Measurements from ENCODE around the gene ARPC1A.
"Not testable (repeated sequence)": the region's sequence is repeated elsewhere in the genome, so short reads cannot be mapped to it uniquely, and the experiment has no call there.

ARPC1A gene

DNA sequence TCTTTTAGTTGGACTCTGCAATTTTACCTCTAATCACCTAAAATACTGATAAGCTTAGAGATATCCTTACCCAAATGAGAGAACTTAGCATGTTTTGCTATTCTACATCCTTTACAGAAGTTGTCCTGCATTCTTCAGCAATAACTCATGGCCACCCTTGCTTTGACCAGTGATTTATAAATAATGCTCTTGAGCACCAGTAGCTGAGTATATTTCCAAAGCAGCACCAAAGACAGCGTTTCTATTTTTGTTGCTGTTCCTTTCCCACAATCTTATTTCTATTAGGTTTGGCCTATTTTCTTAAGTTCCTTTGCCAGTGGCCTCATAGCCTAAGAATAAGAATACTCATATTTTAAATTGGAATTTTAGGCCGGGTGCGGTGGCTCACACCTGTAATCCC lies 15.0 kb downstream of the ARPC1A start:
- Histone ChIP-seq H3K27ac (no peak overlapping the region), H3K36me3 (peaks cover 97% of the 10 kb centered on the region), H3K27me3 (no peaks in the 10 kb centered on the region), H3K9me3 (no peaks in the 10 kb centered on the region), H3K4me3 (ENCODE audit: low read depth in 1 of 2, low read length in 1 of 2) (no peak overlapping the region), H3K4me1 (ENCODE audit: control insufficient read depth in 1 of 2, insufficient read depth in 1 of 2, low read depth in 1 of 2, low read length in 1 of 2) (no peaks in the 10 kb centered on the region)
- TF ChIP-seq, protein P1, sequence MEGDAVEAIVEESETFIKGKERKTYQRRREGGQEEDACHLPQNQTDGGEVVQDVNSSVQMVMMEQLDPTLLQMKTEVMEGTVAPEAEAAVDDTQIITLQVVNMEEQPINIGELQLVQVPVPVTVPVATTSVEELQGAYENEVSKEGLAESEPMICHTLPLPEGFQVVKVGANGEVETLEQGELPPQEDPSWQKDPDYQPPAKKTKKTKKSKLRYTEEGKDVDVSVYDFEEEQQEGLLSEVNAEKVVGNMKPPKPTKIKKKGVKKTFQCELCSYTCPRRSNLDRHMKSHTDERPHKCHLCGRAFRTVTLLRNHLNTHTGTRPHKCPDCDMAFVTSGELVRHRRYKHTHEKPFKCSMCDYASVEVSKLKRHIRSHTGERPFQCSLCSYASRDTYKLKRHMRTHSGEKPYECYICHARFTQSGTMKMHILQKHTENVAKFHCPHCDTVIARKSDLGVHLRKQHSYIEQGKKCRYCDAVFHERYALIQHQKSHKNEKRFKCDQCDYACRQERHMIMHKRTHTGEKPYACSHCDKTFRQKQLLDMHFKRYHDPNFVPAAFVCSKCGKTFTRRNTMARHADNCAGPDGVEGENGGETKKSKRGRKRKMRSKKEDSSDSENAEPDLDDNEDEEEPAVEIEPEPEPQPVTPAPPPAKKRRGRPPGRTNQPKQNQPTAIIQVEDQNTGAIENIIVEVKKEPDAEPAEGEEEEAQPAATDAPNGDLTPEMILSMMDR (IDR thresholded peaks at IDR 0.05): no peak

DNA sequence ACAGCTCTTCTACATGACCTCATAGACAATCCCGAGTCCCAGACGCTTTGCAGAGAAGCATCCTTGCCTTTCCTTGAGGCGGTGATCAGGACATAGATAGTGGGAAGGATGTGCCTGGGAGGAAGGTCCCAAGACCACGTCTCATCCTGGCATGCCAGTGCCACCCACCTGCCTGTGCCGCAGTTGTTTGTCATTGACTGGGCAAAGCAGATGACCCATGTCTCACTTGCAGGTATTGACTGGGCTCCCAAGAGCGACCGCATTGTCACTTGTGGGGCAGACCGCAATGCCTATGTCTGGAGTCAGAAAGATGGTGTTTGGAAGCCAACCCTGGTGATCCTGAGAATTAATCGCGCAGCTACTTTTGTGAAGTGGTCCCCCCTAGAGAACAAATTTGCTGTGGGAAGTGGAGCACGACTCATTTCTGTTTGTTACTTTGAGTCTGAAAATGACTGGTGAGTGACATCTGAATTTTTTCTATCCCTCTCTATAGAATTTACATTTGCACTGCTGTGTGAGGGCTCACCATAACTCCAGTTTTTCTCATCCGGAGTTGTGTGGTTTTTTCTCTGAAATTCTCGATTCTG lies 18.5 kb downstream of the ARPC1A start:
- Histone ChIP-seq H3K36me3 (peaks cover 97% of the 10 kb centered on the region), H3K4me1 (ENCODE audit: control insufficient read depth in 1 of 2, insufficient read depth in 1 of 2, low read depth in 1 of 2, low read length in 1 of 2) (no peaks in the 10 kb centered on the region), H3K27me3 (no peaks in the 10 kb centered on the region), H3K9me3 (no peaks in the 10 kb centered on the region), H3K4me3 (ENCODE audit: low read depth in 1 of 2, low read length in 1 of 2) (no peak overlapping the region), H3K27ac (no peak overlapping the region)
- TF ChIP-seq, protein P1 (IDR thresholded peaks at IDR 0.05): no peak

DNA sequence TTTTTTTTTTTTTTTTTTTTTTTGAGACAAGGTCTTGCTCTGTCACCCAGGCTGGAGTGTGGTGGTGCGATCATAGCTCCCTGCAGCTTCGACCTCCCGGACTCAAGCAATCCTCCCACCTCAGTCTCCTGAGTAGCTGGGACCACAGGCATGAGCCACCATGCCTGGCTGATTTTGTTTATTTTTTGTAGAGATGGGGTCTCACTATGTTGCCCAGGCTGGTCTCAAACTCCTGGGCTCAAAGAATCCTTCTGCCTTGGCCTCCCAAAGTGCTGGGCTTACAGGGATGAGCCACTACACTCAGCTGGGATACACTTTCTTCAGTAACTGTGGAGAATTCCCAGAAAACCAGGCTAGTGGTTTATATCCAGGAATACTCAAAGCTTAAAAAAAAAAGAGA lies 24.9 kb downstream of the ARPC1A start:
- H3K36me3 ChIP-seq: peaks cover 99% of the 10 kb centered on the region
- not testable (repeated sequence) for H3K4me1 ChIP-seq (ENCODE audit: control insufficient read depth in 1 of 2, insufficient read depth in 1 of 2, low read depth in 1 of 2, low read length in 1 of 2); H3K4me3 ChIP-seq (ENCODE audit: low read depth in 1 of 2, low read length in 1 of 2)

DNA sequence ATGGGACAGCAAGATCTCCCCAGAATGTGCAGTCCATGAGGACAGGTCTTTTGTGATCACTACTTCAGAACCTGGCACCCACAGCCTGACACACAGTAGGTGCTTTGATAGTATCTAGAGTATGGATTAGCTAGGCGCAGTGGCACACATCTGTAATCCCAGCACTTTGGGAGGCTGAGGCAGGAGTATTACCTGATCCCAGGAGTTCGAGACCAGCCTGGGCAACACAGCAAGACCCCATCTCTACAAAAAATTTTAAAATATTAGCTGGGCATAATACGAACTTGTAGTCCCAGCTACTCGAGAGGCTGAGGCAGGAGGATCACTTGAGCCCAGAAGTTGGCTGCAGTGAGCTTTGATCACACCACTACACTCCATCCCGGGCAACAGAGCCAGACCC lies 26.5 kb downstream of the ARPC1A start:
- peaks cover 99% of the 10 kb centered on the region for H3K36me3 ChIP-seq
- TF ChIP-seq, protein P1 (IDR thresholded peaks at IDR 0.05): no peak
- H3K9me3 ChIP-seq: no peaks in the 10 kb centered on the region
- no peak overlapping the region for H3K27ac ChIP-seq
- no peaks in the 10 kb centered on the region for H3K27me3 ChIP-seq
- no peaks in the 10 kb centered on the region for H3K4me1 ChIP-seq (ENCODE audit: control insufficient read depth in 1 of 2, insufficient read depth in 1 of 2, low read depth in 1 of 2, low read length in 1 of 2)
- no peak overlapping the region for H3K4me3 ChIP-seq (ENCODE audit: low read depth in 1 of 2, low read length in 1 of 2)

More for the DNA sequence above, 24.9 kb downstream of the ARPC1A start:
- H3K27me3 ChIP-seq, H3K27ac ChIP-seq, H3K9me3 ChIP-seq: not testable (repeated sequence)

DNA sequence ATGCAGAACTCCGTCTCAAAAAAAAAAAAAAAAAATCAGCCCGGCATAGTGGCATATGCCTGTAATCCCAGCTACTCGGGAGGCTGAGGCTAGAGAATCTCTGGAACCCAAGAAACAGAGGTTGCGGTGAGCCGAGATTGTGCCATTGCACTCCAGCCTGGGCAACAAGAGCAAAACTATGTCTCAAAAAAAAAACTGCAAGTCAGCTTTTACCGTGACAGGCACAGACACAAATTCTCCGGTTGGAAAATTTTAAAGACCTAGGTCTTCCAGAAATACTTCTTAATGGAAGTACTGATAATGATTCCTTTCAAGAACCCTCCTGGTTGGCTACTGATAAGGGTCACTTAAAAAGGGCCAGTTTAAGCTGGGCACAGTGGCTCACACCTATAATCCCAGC lies 29.4 kb downstream of the ARPC1A start:
- H3K27ac ChIP-seq: no peak overlapping the region
- TF ChIP-seq, protein P1 (IDR thresholded peaks at IDR 0.05): no peak
- H3K36me3 ChIP-seq: peaks cover 99% of the 10 kb centered on the region
- H3K4me1 ChIP-seq (ENCODE audit: control insufficient read depth in 1 of 2, insufficient read depth in 1 of 2, low read depth in 1 of 2, low read length in 1 of 2): no peaks in the 10 kb centered on the region
- H3K9me3 ChIP-seq: no peaks in the 10 kb centered on the region
- no peaks in the 10 kb centered on the region for H3K27me3 ChIP-seq
- no peak overlapping the region for H3K4me3 ChIP-seq (ENCODE audit: low read depth in 1 of 2, low read length in 1 of 2)

DNA sequence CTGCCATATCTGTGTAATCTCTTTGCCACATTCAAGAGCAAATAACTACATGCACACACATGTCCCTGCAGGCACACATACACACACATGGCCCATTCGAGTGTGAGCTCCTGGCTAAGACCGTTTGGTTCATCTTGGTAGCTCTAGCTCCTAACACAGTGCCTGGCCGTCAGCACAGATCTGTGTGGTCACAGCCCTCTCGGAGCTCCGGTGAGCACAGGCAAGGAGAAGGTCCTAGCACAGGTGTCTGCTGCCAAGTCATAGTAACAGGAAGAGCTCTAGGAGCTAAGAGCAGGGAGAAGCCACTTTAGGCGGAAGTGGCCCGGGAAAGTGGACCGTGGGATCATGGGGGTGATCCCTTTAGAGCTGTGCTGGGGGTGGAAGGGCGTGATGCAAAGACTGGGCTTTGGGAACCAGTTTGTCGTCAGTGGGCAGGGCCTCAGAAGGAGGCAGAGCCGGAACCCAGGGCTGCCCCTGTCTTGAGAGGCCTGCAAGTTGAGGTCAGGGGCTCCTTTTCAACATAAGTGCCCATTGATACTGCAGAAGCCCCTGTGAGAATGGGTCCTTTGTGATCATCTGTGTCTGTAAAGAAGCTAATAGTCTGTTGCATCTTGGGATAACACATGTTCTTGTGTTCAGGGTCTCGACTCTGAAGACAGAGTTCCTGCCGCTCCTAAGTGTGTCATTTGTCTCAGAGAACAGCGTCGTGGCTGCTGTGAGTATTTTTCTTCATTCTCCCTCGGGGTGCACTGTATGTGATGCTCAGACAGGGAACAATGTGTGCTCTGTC lies 32.2 kb downstream of the ARPC1A start:
- H3K36me3 ChIP-seq: peaks cover 97% of the 10 kb centered on the region
- TF ChIP-seq, protein P1 (IDR thresholded peaks at IDR 0.05): no peak
- H3K4me3 ChIP-seq (ENCODE audit: low read depth in 1 of 2, low read length in 1 of 2): no peak overlapping the region
- H3K4me1 ChIP-seq (ENCODE audit: control insufficient read depth in 1 of 2, insufficient read depth in 1 of 2, low read depth in 1 of 2, low read length in 1 of 2): no peaks in the 10 kb centered on the region
- no peaks in the 10 kb centered on the region for H3K9me3 ChIP-seq
- no peaks in the 10 kb centered on the region for H3K27me3 ChIP-seq
- no peak overlapping the region for H3K27ac ChIP-seq

DNA sequence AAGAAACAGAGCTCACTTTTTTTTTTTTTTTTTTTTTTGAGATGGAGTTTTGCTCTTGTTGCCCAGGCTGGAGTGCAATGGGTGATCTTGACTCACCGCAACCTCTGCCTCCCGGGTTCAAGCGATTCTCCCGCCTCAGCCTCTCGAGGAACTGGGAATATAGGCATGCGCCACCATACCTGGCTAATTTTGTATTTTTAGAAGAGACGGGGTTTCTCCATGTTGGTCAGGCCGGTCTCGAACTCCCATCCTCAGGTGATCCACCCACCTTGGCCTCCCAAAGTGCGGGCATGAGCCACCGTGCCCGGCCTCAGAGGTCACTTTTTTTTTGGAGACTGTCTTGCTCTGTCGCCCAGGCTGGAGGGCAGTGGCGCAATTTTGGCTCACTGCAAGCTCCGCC lies 32.8 kb downstream of the ARPC1A start:
- H3K4me1 ChIP-seq (ENCODE audit: control insufficient read depth in 1 of 2, insufficient read depth in 1 of 2, low read depth in 1 of 2, low read length in 1 of 2); H3K9me3 ChIP-seq; H3K27ac ChIP-seq; H3K27me3 ChIP-seq; H3K4me3 ChIP-seq (ENCODE audit: low read depth in 1 of 2, low read length in 1 of 2): not testable (repeated sequence)
- peaks cover 97% of the 10 kb centered on the region for H3K36me3 ChIP-seq

Measured in neutrophil (primary cell).